Neural progenitor cell (in vitro differentiated cells): ENCODE results near the gene DDX10. TPM values are rescaled to one million over a fixed set of nuclear protein-coding genes. Genes with fewer than 3 reads are reported as not detected.

Experiments used
- DNase-seq: peaks from one replicate; pipeline ENCODE4 v3.0.0-alpha.2; 2016; ENCODE audit warnings: low spot score
- H2AFZ ChIP-seq: fragments of 200-600 bp; sonication (generic); replicated peaks from 2 replicates; pipeline ENCODE4 v1.6.1; 2016; ENCODE audit warnings: antibody characterized with exemption
- H3F3A ChIP-seq: fragments of 200-600 bp; sonication (generic); 2 replicates; pipeline ENCODE4 v1.6.1; 2016; ENCODE audit warnings: antibody characterized with exemption, low read depth
- H3K27ac ChIP-seq: fragments of 200-600 bp; sonication (generic); 2 replicates; pipeline ENCODE4 v1.5.1; 2016; ENCODE audit warnings: mild to moderate bottlenecking
- H3K27me3 ChIP-seq: fragments of 200-600 bp; sonication (generic); 2 replicates; pipeline ENCODE4 v1.6.1; 2016; ENCODE audit warnings: mild to moderate bottlenecking, moderate library complexity
- H3K36me3 ChIP-seq: fragments of 200-600 bp; sonication (generic); 2 replicates; pipeline ENCODE4 v1.5.1; 2016
- H3K4me1 ChIP-seq: fragments of 200-600 bp; sonication (generic); 2 replicates; pipeline ENCODE4 v1.6.1; 2016; ENCODE audit warnings: mixed run types
- H3K4me2 ChIP-seq: fragments of 200-600 bp; sonication (generic); 2 replicates; pipeline ENCODE4 v1.6.1; 2016
- H3K4me3 ChIP-seq: fragments of 200-600 bp; sonication (generic); 2 replicates; pipeline ENCODE4 v1.5.1; 2016
- H3K79me2 ChIP-seq: fragments of 200-600 bp; sonication (generic); 2 replicates; pipeline ENCODE4 v1.6.1; 2016; ENCODE audit warnings: low read depth
- H3K9ac ChIP-seq: fragments of 200-600 bp; sonication (generic); 2 replicates; pipeline ENCODE4 v1.6.1; 2016
- H3K9me3 ChIP-seq: fragments of 200-600 bp; sonication (generic); 2 replicates; pipeline ENCODE4 v1.5.1; 2016; ENCODE audit warnings: low read depth
- H4K20me1 ChIP-seq: fragments of 200-600 bp; sonication (generic); 2 replicates; pipeline ENCODE4 v1.6.1; 2016; ENCODE audit warnings: low read depth
- H3K27ac Mint-ChIP-seq: 3 replicates; pipeline ENCODE4 v1.8.0; 2021; ENCODE audit warnings: mixed read lengths
- H3K27me3 Mint-ChIP-seq: 2 replicates; pipeline ENCODE4 v1.8.0; 2022; ENCODE audit warnings: low read depth, mild to moderate bottlenecking, inconsistent platforms, moderate library complexity, mixed read lengths; ENCODE audit not compliant: insufficient read depth
- H3K36me3 Mint-ChIP-seq: 3 replicates; pipeline ENCODE4 v1.8.0; 2021; ENCODE audit warnings: mixed read lengths
- H3K4me1 Mint-ChIP-seq: 3 replicates; pipeline ENCODE4 v1.8.0; 2021; ENCODE audit warnings: mixed read lengths
- H3K4me3 Mint-ChIP-seq: 3 replicates; pipeline ENCODE4 v1.8.0; 2021; ENCODE audit warnings: mild to moderate bottlenecking, moderate library complexity, mixed read lengths
- H3K9me3 Mint-ChIP-seq: 3 replicates; pipeline ENCODE4 v1.8.0; 2020; ENCODE audit warnings: mixed read lengths
- CTCF ChIP-seq: fragments of 200-600 bp; sonication (generic); IDR thresholded peaks from 2 replicates; pipeline ENCODE4 v1.5.1; 2017; ENCODE audit warnings: antibody characterized with exemption, mild to moderate bottlenecking
- EZH2 ChIP-seq: fragments of 200-600 bp; sonication (generic); IDR thresholded peaks from 2 replicates; pipeline ENCODE4 v1.6.1; 2017; ENCODE audit warnings: antibody characterized with exemption, mild to moderate bottlenecking, moderate library complexity
- EZH2phosphoT487 ChIP-seq: fragments of 200-600 bp; sonication (generic); IDR thresholded peaks from 2 replicates; pipeline ENCODE4 v1.6.1; 2017; ENCODE audit warnings: antibody characterized with exemption
- total RNA-seq: library from RNA; depleted of rRNA; stranded (reverse); fragments of >200 nt; gene quantifications from 2 replicates; pipeline ENCODE4 v1.2.3, GENCODE V29; 2015; ENCODE audit warnings: low replicate concordance

The DDX10 gene
- total RNA-seq, 1 donor from 2014 or later, result 34.1 TPM

- no peaks in the 10 kb centered on the region for H3F3A ChIP-seq
- H3K79me2 ChIP-seq, result no peaks in the 10 kb centered on the region
- no peaks in the 10 kb centered on the region for H3K9me3 ChIP-seq
- no peaks in the 10 kb centered on the region for H4K20me1 ChIP-seq
- Mint-ChIP-seq H3K27ac (no peak overlapping the region), H3K4me1 (peaks cover 24% of the 10 kb centered on the region), H3K36me3 (no peaks in the 10 kb centered on the region), H3K27me3 (no peaks in the 10 kb centered on the region), H3K9me3 (no peaks in the 10 kb centered on the region), H3K4me3 (no peak overlapping the region)
- TF ChIP-seq EZH2, result no peak
- no peak for TF ChIP-seq CTCF
- TF ChIP-seq EZH2phosphoT487, result no peak
- H3K36me3 ChIP-seq, result no peaks in the 10 kb centered on the region
- H3K4me3 ChIP-seq, result no peak overlapping the region
- no peak overlapping the region for H3K4me2 ChIP-seq
- no peak overlapping the region for H3K9ac ChIP-seq
- peaks cover 4% of the 10 kb centered on the region for H3K4me1 ChIP-seq
- no peak for DNase-seq
- no peaks in the 10 kb centered on the region for H3K27me3 ChIP-seq
- no peak overlapping the region for H3K27ac ChIP-seq
- H2AFZ ChIP-seq, result no peak overlapping the region
Observed at GRCh38 chr11:108963118-108963517, 298.2 kb downstream of the DDX10 start.

GRCh38 chr11:108965306-108966001, 300.6 kb downstream of the DDX10 start:
- Histone ChIP-seq H3K4me1 (peaks cover 4% of the 10 kb centered on the region), H3K36me3 (no peaks in the 10 kb centered on the region), H4K20me1 (no peaks in the 10 kb centered on the region), H3K4me3 (no peak overlapping the region), H3K4me2 (no peak overlapping the region), H3K79me2 (no peaks in the 10 kb centered on the region), H3K27me3 (no peaks in the 10 kb centered on the region), H3K27ac (no peak overlapping the region), H3K9ac (no peak overlapping the region), H3K9me3 (no peaks in the 10 kb centered on the region), H3F3A (no peaks in the 10 kb centered on the region), H2AFZ (no peak overlapping the region)
- H3K4me1 Mint-ChIP-seq, result peaks cover 11% of the 10 kb centered on the region
- H3K4me3 Mint-ChIP-seq, result no peak overlapping the region
- no peaks in the 10 kb centered on the region for H3K36me3 Mint-ChIP-seq
- TF ChIP-seq EZH2phosphoT487 (no peak), CTCF (no peak), EZH2 (no peak)
- no peaks in the 10 kb centered on the region for H3K27me3 Mint-ChIP-seq
- DNase-seq, result no peak
- no peak overlapping the region for H3K27ac Mint-ChIP-seq
- no peaks in the 10 kb centered on the region for H3K9me3 Mint-ChIP-seq

GRCh38 chr11:108966206-108966605, 301.3 kb downstream of the DDX10 start:
- H3K27me3 ChIP-seq, result no peaks in the 10 kb centered on the region

More at GRCh38 chr11:108966206-108966605, 301.3 kb downstream of the DDX10 start:
- no peak overlapping the region for H3K4me2 ChIP-seq
- H3K9ac ChIP-seq, result no peak overlapping the region
- Mint-ChIP-seq H3K27ac (no peak overlapping the region), H3K9me3 (no peaks in the 10 kb centered on the region), H3K27me3 (no peaks in the 10 kb centered on the region), H3K36me3 (no peaks in the 10 kb centered on the region), H3K4me1 (peaks cover 4% of the 10 kb centered on the region), H3K4me3 (no peak overlapping the region)
- H2AFZ ChIP-seq, result no peak overlapping the region
- H3K36me3 ChIP-seq, result no peaks in the 10 kb centered on the region
- no peaks in the 10 kb centered on the region for H3K9me3 ChIP-seq
- no peak overlapping the region for H3K4me3 ChIP-seq
- DNase-seq, result no peak
- no peaks in the 10 kb centered on the region for H3K4me1 ChIP-seq
- no peak overlapping the region for H3K27ac ChIP-seq
- H3K79me2 ChIP-seq, result no peaks in the 10 kb centered on the region
- H3F3A ChIP-seq, result no peaks in the 10 kb centered on the region
- H4K20me1 ChIP-seq, result no peaks in the 10 kb centered on the region
- TF ChIP-seq CTCF, result no peak
- TF ChIP-seq EZH2phosphoT487, result no peak
